Caco-2 (cell line): ENCODE results near the gene LRRC41. TPM values are rescaled to one million over a fixed set of nuclear protein-coding genes. Genes with fewer than 3 reads are reported as not detected.

Source experiments
- BruUV-seq: library from RNA; stranded (reverse); fragments of 400-500 nt; replicated peaks from 2 replicates; lab custom pipeline; 2021; lab: Mats Ljungman, UMichigan
- CTCF ChIA-PET: fragments of 300-600 bp; sonication (Branson Sonifier 250); formaldehyde crosslinking; loops from one replicate; lab custom pipeline; 2022; ENCODE audit warnings: antibody characterized with exemption; lab: Charles Lee
- POLR2A ChIA-PET: fragments of 300-600 bp; sonication (Branson Sonifier 250); formaldehyde crosslinking; loops from one replicate; lab custom pipeline; 2022; ENCODE audit warnings: antibody characterized with exemption; lab: Charles Lee
- DNase-seq, 2 experiments: peaks; one replicate each; pipeline versions ENCODE4 v3.0.0 to v3.0.0-alpha.2; 2020 to 2022
- H3K27me3 ChIP-seq: replicated peaks from 2 replicates; pipeline ENCODE4 v1.6.0; 2011; ENCODE audit warnings: low read length; ENCODE audit not compliant: control insufficient read depth, insufficient read depth
- H3K36me3 ChIP-seq: 2 replicates; pipeline ENCODE4 v1.5.1; 2011; ENCODE audit warnings: low read length; ENCODE audit not compliant: control insufficient read depth, insufficient read depth
- H3K4me1 ChIP-seq: fragments of 250-450 bp; sonication (Bioruptor Pico); 2 replicates; pipeline ENCODE4 v1.5.1; 2020; ENCODE audit warnings: mild to moderate bottlenecking
- H3K4me3 ChIP-seq: 2 replicates; pipeline ENCODE4 v1.5.1; 2011; ENCODE audit warnings: low read depth, mild to moderate bottlenecking, control low read depth, low read length
- H3K9me3 ChIP-seq: fragments of 250-450 bp; sonication (Bioruptor Pico); 2 replicates; pipeline ENCODE4 v1.5.1; 2020; ENCODE audit warnings: mild to moderate bottlenecking, moderate library complexity
- H3K27ac Mint-ChIP-seq: one replicate; pipeline ENCODE4 v1.8.0; 2022; ENCODE audit warnings: mixed read lengths; ENCODE audit not compliant: unreplicated experiment
- H3K27me3 Mint-ChIP-seq: one replicate; pipeline ENCODE4 v1.8.0; 2022; ENCODE audit warnings: mixed read lengths; ENCODE audit not compliant: insufficient read depth, unreplicated experiment
- H3K36me3 Mint-ChIP-seq: one replicate; pipeline ENCODE4 v1.8.0; 2022; ENCODE audit warnings: mild to moderate bottlenecking, mixed read lengths; ENCODE audit not compliant: insufficient read depth, unreplicated experiment
- H3K4me1 Mint-ChIP-seq: one replicate; pipeline ENCODE4 v1.8.0; 2022; ENCODE audit warnings: low read depth, mixed read lengths; ENCODE audit not compliant: unreplicated experiment
- H3K4me3 Mint-ChIP-seq: one replicate; pipeline ENCODE4 v1.8.0; 2022; ENCODE audit warnings: mild to moderate bottlenecking, moderate library complexity, mixed read lengths; ENCODE audit not compliant: unreplicated experiment
- H3K9me3 Mint-ChIP-seq: one replicate; pipeline ENCODE4 v1.8.0; 2022; ENCODE audit warnings: mixed read lengths; ENCODE audit not compliant: unreplicated experiment
- intact Hi-C: fragments of 100-400 bp; cut with micrococcal nuclease; formaldehyde crosslinking; loops from one replicate; pipeline ENCODE4 v1.10.0; 2022; ENCODE audit not compliant: unreplicated experiment
- total RNA-seq: library from RNA; stranded (reverse); gene quantifications from 2 replicates; pipeline ENCODE4 v1.2.3, GENCODE V29; 2022
- TF ChIP-seq, protein P1 (sequence below), 2 experiments: fragments of 200-600 bp in 1 of 2; IDR thresholded peaks; 1 replicate in 1 of 2; 2 replicates in 1 of 2; pipeline versions ENCODE4 v1.5.1 to v1.8.0; 2011 to 2022; ENCODE audit warnings: antibody characterized with exemption in 1 of 2, control low read depth in 1 of 2, inconsistent platforms in 1 of 2, low read depth in 1 of 2, low read length in 1 of 2, mild to moderate bottlenecking in 1 of 2, moderate library complexity in 1 of 2; ENCODE audit not compliant: insufficient read depth in 1 of 2, severe bottlenecking in 1 of 2, unreplicated experiment in 1 of 2

The LRRC41 gene
- total RNA-seq, 1 experiment from 2014 or later, result 41.7 TPM

DNA sequence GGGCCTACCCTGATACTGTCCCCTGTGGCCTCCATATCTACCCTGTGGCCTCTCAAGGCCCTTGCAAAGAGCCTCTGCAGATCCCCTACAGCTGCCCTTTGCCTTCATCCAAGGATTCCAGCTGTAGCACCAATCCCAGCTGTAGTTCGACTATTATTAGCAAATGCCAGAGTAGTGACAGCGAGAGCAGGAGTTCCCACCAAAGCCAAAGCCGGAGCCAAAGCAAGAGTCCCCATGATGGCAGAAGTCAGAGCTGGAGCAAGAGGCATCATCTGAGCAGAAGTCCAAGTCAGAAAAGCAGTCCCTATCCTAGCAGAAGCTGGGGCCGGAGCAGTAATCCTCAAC lies 39.9 kb upstream of the LRRC41 start:
- no peak for DNase-seq
- intact Hi-C loops, result loop anchor here (10.0 kb wide), 1 partner anchor 59 kb away; no protein-coding TSS in a partner anchor
- Histone ChIP-seq H3K4me1 (no peaks in the 10 kb centered on the region), H3K9me3 (no peaks in the 10 kb centered on the region), H3K4me3 (no peak overlapping the region), H3K27me3 (no peaks in the 10 kb centered on the region), H3K36me3 (no peaks in the 10 kb centered on the region)
- ChIA-PET POLR2A (interaction anchor here (0.6 kb wide), 1 partner anchor 409 kb away, joined by 3 read pairs; no protein-coding TSS in a partner anchor), CTCF (interaction anchor here (1.0 kb wide), 1 partner anchor 10 kb away, joined by 3 read pairs; no protein-coding TSS in a partner anchor)
- no peaks in the 10 kb centered on the region for H3K27me3 Mint-ChIP-seq
- peaks cover 39% of the 10 kb centered on the region for H3K36me3 Mint-ChIP-seq
- no TSS peak for BruUV-seq
- TF ChIP-seq, protein P1, sequence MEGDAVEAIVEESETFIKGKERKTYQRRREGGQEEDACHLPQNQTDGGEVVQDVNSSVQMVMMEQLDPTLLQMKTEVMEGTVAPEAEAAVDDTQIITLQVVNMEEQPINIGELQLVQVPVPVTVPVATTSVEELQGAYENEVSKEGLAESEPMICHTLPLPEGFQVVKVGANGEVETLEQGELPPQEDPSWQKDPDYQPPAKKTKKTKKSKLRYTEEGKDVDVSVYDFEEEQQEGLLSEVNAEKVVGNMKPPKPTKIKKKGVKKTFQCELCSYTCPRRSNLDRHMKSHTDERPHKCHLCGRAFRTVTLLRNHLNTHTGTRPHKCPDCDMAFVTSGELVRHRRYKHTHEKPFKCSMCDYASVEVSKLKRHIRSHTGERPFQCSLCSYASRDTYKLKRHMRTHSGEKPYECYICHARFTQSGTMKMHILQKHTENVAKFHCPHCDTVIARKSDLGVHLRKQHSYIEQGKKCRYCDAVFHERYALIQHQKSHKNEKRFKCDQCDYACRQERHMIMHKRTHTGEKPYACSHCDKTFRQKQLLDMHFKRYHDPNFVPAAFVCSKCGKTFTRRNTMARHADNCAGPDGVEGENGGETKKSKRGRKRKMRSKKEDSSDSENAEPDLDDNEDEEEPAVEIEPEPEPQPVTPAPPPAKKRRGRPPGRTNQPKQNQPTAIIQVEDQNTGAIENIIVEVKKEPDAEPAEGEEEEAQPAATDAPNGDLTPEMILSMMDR (IDR thresholded peaks at IDR 0.05; ENCODE audit: insufficient read depth in 1 of 2, low read depth in 1 of 2, low read length in 1 of 2, severe bottlenecking in 1 of 2, unreplicated experiment in 1 of 2), result no peak
- no peak overlapping the region for H3K4me3 Mint-ChIP-seq
- H3K9me3 Mint-ChIP-seq, result no peaks in the 10 kb centered on the region
- H3K27ac Mint-ChIP-seq, result no peak overlapping the region
- peaks cover 25% of the 10 kb centered on the region for H3K4me1 Mint-ChIP-seq

DNA sequence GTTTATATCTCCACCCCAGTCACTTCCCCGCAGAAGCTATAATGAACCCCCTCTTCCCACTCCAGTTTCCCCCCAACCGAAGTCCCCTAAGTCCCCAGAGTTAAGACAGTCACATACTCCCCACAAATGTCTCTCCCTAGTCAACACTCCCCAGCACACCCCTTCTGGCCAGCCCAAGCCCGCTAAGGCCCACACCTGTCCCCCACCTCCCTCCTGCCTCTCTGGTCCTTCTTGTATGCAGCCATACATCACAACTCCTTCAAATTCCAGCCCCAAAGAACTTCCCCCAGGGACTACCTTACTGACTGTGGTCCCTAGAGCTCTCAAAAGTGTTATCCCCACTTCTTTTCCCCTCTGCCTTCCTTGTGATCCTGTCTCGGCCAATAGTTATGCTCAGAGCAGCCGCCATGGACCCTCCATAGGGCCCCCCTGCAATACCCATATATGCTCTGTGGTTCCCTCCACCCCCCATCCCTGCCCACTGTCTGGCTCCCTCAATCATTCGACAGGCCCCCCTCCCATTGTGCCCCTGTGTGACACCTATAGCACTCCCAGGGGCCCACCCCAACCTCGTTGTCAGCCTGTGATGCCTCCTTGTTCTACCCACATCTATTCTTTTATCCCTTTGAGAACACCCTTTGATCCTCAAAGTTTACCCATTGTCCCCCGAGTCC lies 39.4 kb upstream of the LRRC41 start:
- H3K27me3 ChIP-seq, result no peaks in the 10 kb centered on the region
- H3K9me3 Mint-ChIP-seq, result no peaks in the 10 kb centered on the region
- TF ChIP-seq, protein P1 (IDR thresholded peaks at IDR 0.05; ENCODE audit: insufficient read depth in 1 of 2, low read depth in 1 of 2, low read length in 1 of 2, severe bottlenecking in 1 of 2, unreplicated experiment in 1 of 2), result no peak
- H3K27ac Mint-ChIP-seq, result peak overlapping the region; percentile 95
- no peaks in the 10 kb centered on the region for H3K27me3 Mint-ChIP-seq
- ChIA-PET CTCF (no interaction called here), POLR2A (no interaction called here)
- DNase-seq, result no peak
- no peaks in the 10 kb centered on the region for H3K4me1 ChIP-seq
- BruUV-seq, result no TSS peak
- no peaks in the 10 kb centered on the region for H3K9me3 ChIP-seq
- H3K4me3 ChIP-seq, result no peak overlapping the region
- intact Hi-C loops, result loop anchor here (10.0 kb wide), 1 partner anchor 58 kb away; no protein-coding TSS in a partner anchor
- peak overlapping the region; percentile 93 for H3K4me3 Mint-ChIP-seq
- peaks cover 34% of the 10 kb centered on the region for H3K36me3 Mint-ChIP-seq
- H3K36me3 ChIP-seq, result no peaks in the 10 kb centered on the region
- peaks cover 24% of the 10 kb centered on the region for H3K4me1 Mint-ChIP-seq

DNA sequence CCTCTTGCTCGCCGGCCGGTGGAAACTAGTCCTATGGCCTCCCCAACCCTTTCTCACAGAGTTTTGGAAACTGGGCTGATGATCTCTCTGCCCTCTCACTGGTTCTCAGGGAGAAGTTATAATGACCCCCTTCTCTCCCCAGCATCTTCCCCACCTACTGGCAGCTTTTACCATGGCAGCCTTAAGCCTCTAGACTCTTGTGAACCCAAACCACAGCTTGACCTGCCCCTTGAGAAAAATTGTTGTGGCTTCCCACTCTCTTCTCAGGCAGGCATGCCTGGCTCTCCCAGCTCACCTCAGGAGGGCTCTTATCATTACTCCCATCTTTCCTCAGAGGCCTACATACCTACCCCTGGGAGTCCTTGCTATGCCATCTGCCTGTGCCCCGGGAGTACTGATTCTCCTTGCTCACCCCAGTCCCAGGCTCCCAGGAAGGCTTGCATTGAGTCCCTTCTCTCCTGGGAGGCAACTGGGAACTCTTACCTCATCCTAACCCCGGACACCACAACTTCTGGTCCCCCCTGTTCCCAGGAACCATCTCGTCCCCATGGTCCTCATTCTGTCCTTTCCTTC lies 38.8 kb upstream of the LRRC41 start:
- POLR2A ChIA-PET, result no interaction called here
- DNase-seq, result no peak
- CTCF ChIA-PET, result no interaction called here

More for the DNA sequence above, 38.8 kb upstream of the LRRC41 start:
- no peaks in the 10 kb centered on the region for H3K27me3 Mint-ChIP-seq
- H3K4me3 Mint-ChIP-seq, result peak overlapping the region; percentile 93
- H3K27me3 ChIP-seq, result no peaks in the 10 kb centered on the region
- H3K4me1 Mint-ChIP-seq, result peaks cover 18% of the 10 kb centered on the region
- H3K27ac Mint-ChIP-seq, result peak overlapping the region; percentile 95
- no peaks in the 10 kb centered on the region for H3K9me3 ChIP-seq
- H3K9me3 Mint-ChIP-seq, result no peaks in the 10 kb centered on the region
- H3K36me3 Mint-ChIP-seq, result peaks cover 32% of the 10 kb centered on the region
- H3K4me1 ChIP-seq, result no peaks in the 10 kb centered on the region
- H3K36me3 ChIP-seq, result no peaks in the 10 kb centered on the region
- H3K4me3 ChIP-seq, result no peak overlapping the region
- no TSS peak for BruUV-seq
- TF ChIP-seq, protein P1 (IDR thresholded peaks at IDR 0.05; ENCODE audit: insufficient read depth in 1 of 2, low read depth in 1 of 2, low read length in 1 of 2, severe bottlenecking in 1 of 2, unreplicated experiment in 1 of 2), result peak in 1 of 2 experiments; percentile 15
- intact Hi-C loops, result loop anchor here (10.0 kb wide), 1 partner anchor 57 kb away; no protein-coding TSS in a partner anchor
